H9 (cell line): Measurements from ENCODE around the gene LRP1. TPM values are rescaled to one million over a fixed set of nuclear protein-coding genes. Genes with fewer than 3 reads are reported as not detected.

Experiments
- DNase-seq: peaks from one replicate; pipeline ENCODE4 v3.0.0-alpha.2; 2017
- H2AFZ ChIP-seq: one replicate; pipeline ENCODE4 v1.6.1; 2013; ENCODE audit warnings: mild to moderate bottlenecking, low read length, control low read depth, moderate library complexity
- H2AK5ac ChIP-seq: 2 replicates; pipeline ENCODE4 v1.6.1; 2013; ENCODE audit warnings: low read length, control low read depth, mixed read lengths; ENCODE audit not compliant: insufficient read length
- H2BK120ac ChIP-seq: one replicate; pipeline ENCODE4 v1.6.1; 2013; ENCODE audit warnings: low read depth, mild to moderate bottlenecking, low read length, control low read depth, inconsistent platforms; ENCODE audit not compliant: poor library complexity, severe bottlenecking
- H2BK12ac ChIP-seq: 2 replicates; pipeline ENCODE4 v1.6.1; 2013; ENCODE audit warnings: low read length, control low read depth, mixed read lengths, low read depth; ENCODE audit not compliant: insufficient read length
- H2BK15ac ChIP-seq: 2 replicates; pipeline ENCODE4 v1.6.1; 2013; ENCODE audit warnings: low read depth, low read length, control low read depth
- H2BK20ac ChIP-seq: one replicate; pipeline ENCODE4 v1.6.1; 2013; ENCODE audit warnings: low read depth, mild to moderate bottlenecking, low read length, control low read depth, inconsistent platforms; ENCODE audit not compliant: poor library complexity, severe bottlenecking
- H2BK5ac ChIP-seq: 2 replicates; pipeline ENCODE4 v1.6.1; 2013; ENCODE audit warnings: low read length, control low read depth, mixed read lengths; ENCODE audit not compliant: insufficient read length
- H3K14ac ChIP-seq: 2 replicates; pipeline ENCODE4 v1.6.1; 2013; ENCODE audit warnings: low read length, control low read depth; ENCODE audit not compliant: insufficient read depth
- H3K18ac ChIP-seq: 2 replicates; pipeline ENCODE4 v1.6.1; 2013; ENCODE audit warnings: low read depth, mild to moderate bottlenecking, mixed read lengths, low read length, control low read depth; ENCODE audit not compliant: insufficient read length
- H3K23ac ChIP-seq: 2 replicates; pipeline ENCODE4 v1.6.1; 2013; ENCODE audit warnings: low read length, control low read depth, mixed read lengths, low read depth; ENCODE audit not compliant: insufficient read length
- H3K23me2 ChIP-seq: 2 replicates; pipeline ENCODE4 v1.6.1; 2013; ENCODE audit warnings: low read depth, mild to moderate bottlenecking, mixed read lengths, low read length, control low read depth; ENCODE audit not compliant: insufficient read length, poor library complexity, severe bottlenecking
- H3K27ac ChIP-seq: 2 replicates; pipeline ENCODE4 v1.5.1; 2013; ENCODE audit warnings: low read length, control low read depth, mixed read lengths, low read depth; ENCODE audit not compliant: insufficient read length
- H3K27me3 ChIP-seq: 2 replicates; pipeline ENCODE4 v1.6.1; 2013; ENCODE audit warnings: low read length, control low read depth, inconsistent platforms; ENCODE audit not compliant: insufficient read depth
- H3K4ac ChIP-seq: 2 replicates; pipeline ENCODE4 v1.6.1; 2013; ENCODE audit warnings: low read depth, mild to moderate bottlenecking, control low read depth, inconsistent platforms, low read length, moderate library complexity
- H3K4me1 ChIP-seq: 2 replicates; pipeline ENCODE4 v1.6.1; 2013; ENCODE audit warnings: low read length, control low read depth, inconsistent platforms; ENCODE audit not compliant: insufficient read depth
- H3K4me2 ChIP-seq: 2 replicates; pipeline ENCODE4 v1.6.1; 2013; ENCODE audit warnings: low read length, control low read depth, mixed read lengths; ENCODE audit not compliant: insufficient read length, insufficient read depth
- H3K56ac ChIP-seq: 2 replicates; pipeline ENCODE4 v1.6.1; 2013; ENCODE audit warnings: low read depth, mild to moderate bottlenecking, mixed read lengths, low read length, control low read depth; ENCODE audit not compliant: insufficient read length
- H3K79me1 ChIP-seq: 2 replicates; pipeline ENCODE4 v1.6.1; 2013; ENCODE audit warnings: low read depth, mild to moderate bottlenecking, moderate library complexity, low read length, control low read depth, inconsistent platforms; ENCODE audit not compliant: insufficient read depth, poor library complexity, severe bottlenecking
- H3K79me2 ChIP-seq: 2 replicates; pipeline ENCODE4 v1.6.1; 2013; ENCODE audit warnings: low read length, control low read depth, inconsistent platforms; ENCODE audit not compliant: insufficient read depth
- H3K9ac ChIP-seq: 2 replicates; pipeline ENCODE4 v1.6.1; 2013; ENCODE audit warnings: low read length, control low read depth, mixed read lengths; ENCODE audit not compliant: insufficient read length; ENCODE audit errors: extremely low read depth
- H3K9me3 ChIP-seq: one replicate; pipeline ENCODE4 v1.6.1; 2013; ENCODE audit warnings: low read depth, low read length, inconsistent platforms; ENCODE audit not compliant: control insufficient read depth
- H3T11ph ChIP-seq: one replicate; pipeline ENCODE4 v1.6.1; 2013; ENCODE audit warnings: mild to moderate bottlenecking, low read length, control low read depth, inconsistent platforms
- H4K20me1 ChIP-seq: one replicate; pipeline ENCODE4 v1.6.1; 2013; ENCODE audit not compliant: control insufficient read depth, insufficient read length, insufficient read depth
- H4K5ac ChIP-seq: 2 replicates; pipeline ENCODE4 v1.6.1; 2013; ENCODE audit warnings: low read depth, mild to moderate bottlenecking, mixed read lengths, low read length, control low read depth; ENCODE audit not compliant: insufficient read length
- H4K8ac ChIP-seq: replicated peaks from 2 replicates; pipeline ENCODE4 v1.6.1; 2013; ENCODE audit warnings: low read length, control low read depth, mixed read lengths, low read depth; ENCODE audit not compliant: insufficient read length
- H4K91ac ChIP-seq: 2 replicates; pipeline ENCODE4 v1.6.1; 2013; ENCODE audit warnings: low read depth, mild to moderate bottlenecking, moderate library complexity, mixed read lengths, low read length, control low read depth; ENCODE audit not compliant: insufficient read length
- H3K27ac Mint-ChIP-seq, 3 experiments: 2 replicates in 2 of 3; 3 replicates in 1 of 3; pipeline ENCODE4 v1.8.0; 2020 to 2021; ENCODE audit warnings: mixed read lengths in 3 of 3, mild to moderate bottlenecking in 1 of 3, moderate library complexity in 1 of 3
- H3K27me3 Mint-ChIP-seq: 2 replicates; pipeline ENCODE4 v1.8.0; 2021; ENCODE audit warnings: low read depth, mild to moderate bottlenecking, moderate library complexity, mixed read lengths
- H3K36me3 Mint-ChIP-seq, 3 experiments: 2 replicates in 2 of 3; 3 replicates in 1 of 3; pipeline ENCODE4 v1.8.0; 2020 to 2021; ENCODE audit warnings: low read depth in 3 of 3, mixed read lengths in 3 of 3; ENCODE audit not compliant: insufficient read depth in 1 of 3
- H3K4me1 Mint-ChIP-seq, 2 experiments: 2 replicates each; pipeline ENCODE4 v1.8.0; 2020; ENCODE audit warnings: mixed read lengths in 2 of 2
- H3K4me3 Mint-ChIP-seq, 2 experiments: 2 replicates in 1 of 2; 3 replicates in 1 of 2; pipeline ENCODE4 v1.8.0; 2020 to 2021; ENCODE audit warnings: mild to moderate bottlenecking in 2 of 2, mixed read lengths in 2 of 2, moderate library complexity in 1 of 2
- H3K9me3 Mint-ChIP-seq, 2 experiments: 2 replicates in 1 of 2; 3 replicates in 1 of 2; pipeline ENCODE4 v1.8.0; 2020; ENCODE audit warnings: mild to moderate bottlenecking in 2 of 2, mixed read lengths in 2 of 2, moderate library complexity in 1 of 2
- CTCF ChIP-seq: fragments of 200-600 bp; sonication (generic); conservative IDR thresholded peaks from 3 replicates; pipeline ENCODE4 v1.8.0; 2021; ENCODE audit warnings: antibody characterized with exemption, mild to moderate bottlenecking
- WGBS: extraction: QIAGEN DNeasy Blood & Tissue Kit; methylation state at CpG from one replicate; pipeline ENCODE4 v1.1.7; 2013; ENCODE audit warnings: missing lambda C conversion rate, low lambda C conversion rate, mixed read lengths; ENCODE audit not compliant: insufficient read length; ENCODE audit errors: extremely low coverage; 5-methylcytosine and 5-hydroxymethylcytosine counted together
- total RNA-seq: library from RNA; stranded (reverse); gene quantifications from 2 replicates; pipeline ENCODE4 v1.2.1, GENCODE V29; 2021

Gene LRP1
- total RNA-seq, 1 experiment from 2014 or later: 115 TPM

GRCh38 chr12:57194253-57194652, 66.0 kb downstream of the LRP1 start:
- no peak overlapping the region for H2BK15ac ChIP-seq
- no peaks in the 10 kb centered on the region for H3K23me2 ChIP-seq
- H4K8ac ChIP-seq: no peak overlapping the region
- no peak overlapping the region for H4K91ac ChIP-seq
- H3K9ac ChIP-seq: no peak overlapping the region
- H3K27me3 Mint-ChIP-seq: no peaks in the 10 kb centered on the region; the same call in 1 of the 2 replicates
- H3K27ac Mint-ChIP-seq: no peak overlapping the region
- no peak overlapping the region for H3K4ac ChIP-seq
- H3K4me1 ChIP-seq: no peaks in the 10 kb centered on the region
- H2BK5ac ChIP-seq: no peak overlapping the region
- peaks cover 61 to 98% (median 94%) of the 10 kb centered on the region in 3 experiments for H3K36me3 Mint-ChIP-seq
- no peak overlapping the region for H3K4me3 Mint-ChIP-seq
- no peak overlapping the region for H3K4me2 ChIP-seq
- no peak for DNase-seq
- H3T11ph ChIP-seq: no peak overlapping the region
- H3K27me3 ChIP-seq: no peaks in the 10 kb centered on the region
- H3K4me1 Mint-ChIP-seq: no peaks in the 10 kb centered on the region
- H3K79me2 ChIP-seq: no peaks in the 10 kb centered on the region
- H2AFZ ChIP-seq: no peak overlapping the region
- no peaks in the 10 kb centered on the region for H3K79me1 ChIP-seq
- H3K9me3 ChIP-seq: no peaks in the 10 kb centered on the region
- H3K9me3 Mint-ChIP-seq: no peaks in the 10 kb centered on the region; a peak in 1 of 5 replicates
- H3K23ac ChIP-seq: no peak overlapping the region
- no peak overlapping the region for H4K5ac ChIP-seq
- H2BK120ac ChIP-seq: no peak overlapping the region
- TF ChIP-seq CTCF: no peak
- WGBS: no CpG with 5 or more reads among the region's 18 CpGs
- H2BK20ac ChIP-seq: no peak overlapping the region
- no peaks in the 10 kb centered on the region for H4K20me1 ChIP-seq
- H2AK5ac ChIP-seq: no peak overlapping the region
- H3K18ac ChIP-seq: no peak overlapping the region
- no peak overlapping the region for H3K14ac ChIP-seq
- no peak overlapping the region for H3K56ac ChIP-seq
- no peak overlapping the region for H3K27ac ChIP-seq
- no peak overlapping the region for H2BK12ac ChIP-seq
